OCI-LY7 (cell line): Measurements from ENCODE around the gene CCR4. TPM values are rescaled to one million over a fixed set of nuclear protein-coding genes. Genes with fewer than 3 reads are reported as not detected.

Source experiments
- BruUV-seq: library from RNA; stranded (reverse); fragments of 400-500 nt; replicated peaks from 2 replicates; lab custom pipeline; 2021; lab: Mats Ljungman, UMichigan
- CTCF ChIA-PET: fragments of 300-600 bp; sonication (Branson Sonifier 250); formaldehyde crosslinking; loops from one replicate; lab custom pipeline; 2022; ENCODE audit warnings: antibody characterized with exemption; ENCODE audit not compliant: unreplicated experiment; lab: Charles Lee
- POLR2A ChIA-PET: fragments of 300-600 bp; sonication (Branson Sonifier 250); formaldehyde crosslinking; loops from one replicate; lab custom pipeline; 2022; ENCODE audit warnings: antibody characterized with exemption; lab: Charles Lee
- DNase-seq: peaks from one replicate; pipeline ENCODE4 v3.0.0-alpha.2; 2015; ENCODE audit warnings: low spot score
- H2AFZ ChIP-seq: fragments of 200-600 bp; sonication (generic), shearing (Covaris generic); 2 replicates; pipeline ENCODE4 v1.6.1; 2014; ENCODE audit warnings: mild to moderate bottlenecking, antibody characterized with exemption, low read length, moderate library complexity
- H3K27ac ChIP-seq: fragments of 200-600 bp; sonication (generic); 2 replicates; pipeline ENCODE4 v1.5.1; 2014; ENCODE audit warnings: mixed run types, low read depth, mild to moderate bottlenecking, moderate library complexity, low read length, inconsistent platforms; ENCODE audit not compliant: poor library complexity, severe bottlenecking
- H3K36me3 ChIP-seq: fragments of 200-600 bp; sonication (generic); 2 replicates; pipeline ENCODE4 v1.6.1; 2014; ENCODE audit warnings: mild to moderate bottlenecking, antibody characterized with exemption, low read length, moderate library complexity, mixed read lengths; ENCODE audit not compliant: insufficient read depth
- H3K4me1 ChIP-seq: fragments of 200-600 bp; sonication (generic); 2 replicates; pipeline ENCODE4 v1.5.1; 2014; ENCODE audit warnings: mild to moderate bottlenecking, low read length; ENCODE audit not compliant: insufficient read depth, poor library complexity, severe bottlenecking
- H3K4me2 ChIP-seq: fragments of 200-600 bp; sonication (generic); 2 replicates; pipeline ENCODE4 v1.6.1; 2014; ENCODE audit warnings: mild to moderate bottlenecking, low read length
- H3K4me3 ChIP-seq: fragments of 200-600 bp; sonication (generic); 2 replicates; pipeline ENCODE4 v1.5.1; 2014; ENCODE audit warnings: mild to moderate bottlenecking, low read depth, low read length; ENCODE audit not compliant: poor library complexity, severe bottlenecking
- H3K79me2 ChIP-seq: fragments of 200-600 bp; sonication (generic); 2 replicates; pipeline ENCODE4 v1.6.1; 2016; ENCODE audit warnings: low read depth, mild to moderate bottlenecking, low read length, moderate library complexity, mixed read lengths; ENCODE audit not compliant: insufficient read depth
- H3K9me2 ChIP-seq: fragments of 200-600 bp; sonication (generic); 2 replicates; pipeline ENCODE4 v1.6.1; 2016; ENCODE audit warnings: mild to moderate bottlenecking, low read length, mixed read lengths; ENCODE audit not compliant: insufficient read depth
- H3K9me3 ChIP-seq: fragments of 200-600 bp; sonication (generic); 2 replicates; pipeline ENCODE4 v1.6.1; 2014; ENCODE audit warnings: mild to moderate bottlenecking, mixed run types, low read length, mixed read lengths
- H4K20me1 ChIP-seq: fragments of 200-600 bp; sonication (generic); 2 replicates; pipeline ENCODE4 v1.6.1; 2014; ENCODE audit warnings: mild to moderate bottlenecking, antibody characterized with exemption, low read length, moderate library complexity, mixed read lengths; ENCODE audit not compliant: insufficient read depth
- EZH2phosphoT487 ChIP-seq: fragments of 200-600 bp; sonication (generic); IDR thresholded peaks from 2 replicates; pipeline ENCODE4 v1.6.1; 2018; ENCODE audit warnings: low read depth, borderline replicate concordance, mild to moderate bottlenecking, mixed run types, antibody characterized with exemption, low read length, moderate library complexity, mixed read lengths
- intact Hi-C: fragments of 100-400 bp; cut with micrococcal nuclease; formaldehyde crosslinking; loops from one replicate; pipeline ENCODE4 v1.10.0; 2022; ENCODE audit not compliant: unreplicated experiment
- total RNA-seq, 2 experiments: library from RNA; depleted of rRNA in 1 of 2; stranded (reverse); fragments of >200 nt in 1 of 2; shearing (Covaris generic) in 1 of 2; gene quantifications; 2 replicates each; pipeline ENCODE4 v1.2.3, GENCODE V29; 2014 to 2022
- TF ChIP-seq, protein P1 (sequence below): fragments of 200-600 bp; sonication (generic); conservative IDR thresholded peaks from 2 replicates; pipeline ENCODE4 v1.5.1; 2014; ENCODE audit warnings: mild to moderate bottlenecking, antibody characterized with exemption, low read length, moderate library complexity, mixed read lengths

Gene CCR4
- total RNA-seq, 2 experiments from 2014 or later = not detected

- intact Hi-C loops = no loop called here
- Histone ChIP-seq H3K4me3 (no peak overlapping the region), H3K4me1 (no peaks in the 10 kb centered on the region), H4K20me1 (no peaks in the 10 kb centered on the region), H3K79me2 (no peaks in the 10 kb centered on the region), H3K27ac (no peak overlapping the region), H3K9me2 (no peaks in the 10 kb centered on the region), H2AFZ (no peak overlapping the region), H3K9me3 (no peaks in the 10 kb centered on the region), H3K36me3 (no peaks in the 10 kb centered on the region), H3K4me2 (no peak overlapping the region)
- BruUV-seq = no TSS peak
- TF ChIP-seq EZH2phosphoT487 = no peak
- TF ChIP-seq, protein P1, sequence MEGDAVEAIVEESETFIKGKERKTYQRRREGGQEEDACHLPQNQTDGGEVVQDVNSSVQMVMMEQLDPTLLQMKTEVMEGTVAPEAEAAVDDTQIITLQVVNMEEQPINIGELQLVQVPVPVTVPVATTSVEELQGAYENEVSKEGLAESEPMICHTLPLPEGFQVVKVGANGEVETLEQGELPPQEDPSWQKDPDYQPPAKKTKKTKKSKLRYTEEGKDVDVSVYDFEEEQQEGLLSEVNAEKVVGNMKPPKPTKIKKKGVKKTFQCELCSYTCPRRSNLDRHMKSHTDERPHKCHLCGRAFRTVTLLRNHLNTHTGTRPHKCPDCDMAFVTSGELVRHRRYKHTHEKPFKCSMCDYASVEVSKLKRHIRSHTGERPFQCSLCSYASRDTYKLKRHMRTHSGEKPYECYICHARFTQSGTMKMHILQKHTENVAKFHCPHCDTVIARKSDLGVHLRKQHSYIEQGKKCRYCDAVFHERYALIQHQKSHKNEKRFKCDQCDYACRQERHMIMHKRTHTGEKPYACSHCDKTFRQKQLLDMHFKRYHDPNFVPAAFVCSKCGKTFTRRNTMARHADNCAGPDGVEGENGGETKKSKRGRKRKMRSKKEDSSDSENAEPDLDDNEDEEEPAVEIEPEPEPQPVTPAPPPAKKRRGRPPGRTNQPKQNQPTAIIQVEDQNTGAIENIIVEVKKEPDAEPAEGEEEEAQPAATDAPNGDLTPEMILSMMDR = no peak
- ChIA-PET CTCF (no interaction called here), POLR2A (interaction anchor here (0.8 to 0.9 kb wide), 2 partner anchors 51 to 109 kb away, joined by 4 read pairs; no protein-coding TSS in a partner anchor)
- DNase-seq = no peak
Measured at GRCh38 chr3:32909999-32910398, 41.4 kb upstream of the CCR4 start.

GRCh38 chr3:32910954-32911353 is 40.5 kb upstream of the CCR4 start:
- intact Hi-C loops = no loop called here
- Histone ChIP-seq H3K79me2 (no peaks in the 10 kb centered on the region), H3K4me1 (no peaks in the 10 kb centered on the region), H3K9me2 (no peaks in the 10 kb centered on the region), H3K9me3 (no peaks in the 10 kb centered on the region), H4K20me1 (no peaks in the 10 kb centered on the region), H2AFZ (no peak overlapping the region), H3K36me3 (no peaks in the 10 kb centered on the region), H3K27ac (no peak overlapping the region), H3K4me3 (no peak overlapping the region), H3K4me2 (no peak overlapping the region)
- TF ChIP-seq, protein P1 = no peak
- no peak for TF ChIP-seq EZH2phosphoT487
- ChIA-PET POLR2A (interaction anchor here (0.7 to 0.8 kb wide), 2 partner anchors 52 to 857 kb away, joined by 3 to 4 read pairs; no protein-coding TSS in a partner anchor), CTCF (no interaction called here)
- no peak for DNase-seq
- no TSS peak for BruUV-seq

DNA sequence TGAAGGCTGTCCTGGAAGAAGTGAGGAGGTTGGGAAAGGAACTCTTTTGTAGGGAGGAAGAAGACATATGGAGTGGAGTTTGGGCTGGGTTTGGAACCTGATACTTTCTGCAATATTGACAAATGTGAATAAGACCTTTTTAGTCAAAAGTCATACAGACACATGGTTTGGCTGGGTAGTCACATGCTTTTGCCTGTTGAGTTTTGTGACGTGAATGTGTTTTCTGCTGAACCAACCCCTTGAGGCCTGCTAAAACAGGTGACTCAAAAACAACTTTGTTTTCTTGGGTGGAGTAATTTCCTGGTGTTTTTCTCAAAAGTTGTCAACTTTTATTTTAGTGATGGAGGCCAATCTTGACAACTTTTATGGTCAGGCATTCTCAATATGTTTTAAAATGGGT is 39.4 kb upstream of the CCR4 start:
- Histone ChIP-seq H3K9me2 (no peaks in the 10 kb centered on the region), H3K4me3 (no peak overlapping the region), H3K4me1 (no peaks in the 10 kb centered on the region), H3K36me3 (no peaks in the 10 kb centered on the region), H3K79me2 (no peaks in the 10 kb centered on the region), H3K9me3 (0 out of 2 replicates have a peak, but pooled peaks cover 3% of the 10 kb centered on the region), H3K4me2 (no peak overlapping the region), H2AFZ (no peak overlapping the region), H3K27ac (no peak overlapping the region), H4K20me1 (no peaks in the 10 kb centered on the region)
- intact Hi-C loops = no loop called here
- ChIA-PET POLR2A (no interaction called here), CTCF (no interaction called here)
- TF ChIP-seq, protein P1 = no peak
- TF ChIP-seq EZH2phosphoT487 = no peak
- no peak for DNase-seq
- no TSS peak for BruUV-seq
